T-helper 1 cell treated with Interleukin-12 subunit alpha and Interleukin-12 subunit beta and Interleukin-4 antibody, amounts not matched to agents 30 μg/mL and 1 μg/mL, for 36 hours (primary cell): ENCODE results near the gene CD74.

Source experiments
- H3K27ac Mint-ChIP-seq: one replicate; pipeline ENCODE4 v1.8.0; 2021; ENCODE audit warnings: mild to moderate bottlenecking, mixed read lengths
- H3K27me3 Mint-ChIP-seq: one replicate; pipeline ENCODE4 v1.8.0; 2021; ENCODE audit warnings: low read depth, mixed read lengths
- H3K36me3 Mint-ChIP-seq: one replicate; pipeline ENCODE4 v1.8.0; 2021; ENCODE audit warnings: low read depth, mixed read lengths
- H3K4me1 Mint-ChIP-seq: one replicate; pipeline ENCODE4 v1.8.0; 2021; ENCODE audit warnings: low read depth, mixed read lengths
- H3K4me3 Mint-ChIP-seq: one replicate; pipeline ENCODE4 v1.8.0; 2021; ENCODE audit warnings: mild to moderate bottlenecking, moderate library complexity, mixed read lengths
- H3K9me3 Mint-ChIP-seq: one replicate; pipeline ENCODE4 v1.8.0; 2021; ENCODE audit warnings: mixed read lengths

CD74 gene

DNA sequence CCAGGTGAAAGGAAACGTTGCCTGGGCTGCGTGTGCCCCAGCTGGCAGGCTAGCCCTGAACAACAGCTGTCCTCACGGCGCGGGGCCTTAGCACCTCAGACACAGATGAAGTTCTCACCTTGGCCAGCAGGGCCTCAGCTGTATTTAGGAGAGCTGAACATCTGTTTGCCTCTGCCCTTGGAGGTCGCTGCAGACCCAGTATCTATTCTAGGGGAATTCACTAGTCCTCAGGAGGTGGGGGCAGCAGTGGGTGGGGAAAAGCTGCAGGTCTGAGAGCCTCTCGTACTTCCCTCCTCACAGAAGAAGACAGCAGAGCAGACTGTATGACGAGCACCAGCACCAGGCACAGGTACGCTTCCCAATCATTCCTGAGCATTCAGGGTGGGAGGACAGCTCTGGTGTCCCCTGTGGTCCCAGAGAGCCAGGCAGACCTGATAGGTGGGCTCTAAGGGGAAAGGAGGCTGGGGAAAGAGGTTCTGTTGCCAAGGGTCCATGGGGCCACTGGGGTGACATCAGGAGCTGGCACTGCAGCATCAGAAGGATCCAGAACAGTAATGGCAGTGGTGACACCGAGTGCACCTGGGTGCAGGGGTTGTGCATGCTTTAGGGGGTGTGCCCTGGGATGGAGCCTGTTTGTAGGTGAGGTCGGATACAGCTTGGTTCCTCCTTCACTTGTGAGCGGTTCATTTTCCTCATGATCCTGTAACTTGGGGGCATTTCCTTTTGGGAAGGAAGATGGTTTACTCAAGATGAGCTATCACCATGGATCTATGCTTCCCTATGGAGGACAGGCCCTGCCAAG, 13.8 kb downstream of the CD74 start:
- Mint-ChIP-seq H3K9me3 (no peaks in the 10 kb centered on the region), H3K27ac (no peak overlapping the region), H3K27me3 (no peaks in the 10 kb centered on the region), H3K4me3 (no peak overlapping the region), H3K4me1 (peaks cover 3% of the 10 kb centered on the region), H3K36me3 (peaks cover 47% of the 10 kb centered on the region)

DNA sequence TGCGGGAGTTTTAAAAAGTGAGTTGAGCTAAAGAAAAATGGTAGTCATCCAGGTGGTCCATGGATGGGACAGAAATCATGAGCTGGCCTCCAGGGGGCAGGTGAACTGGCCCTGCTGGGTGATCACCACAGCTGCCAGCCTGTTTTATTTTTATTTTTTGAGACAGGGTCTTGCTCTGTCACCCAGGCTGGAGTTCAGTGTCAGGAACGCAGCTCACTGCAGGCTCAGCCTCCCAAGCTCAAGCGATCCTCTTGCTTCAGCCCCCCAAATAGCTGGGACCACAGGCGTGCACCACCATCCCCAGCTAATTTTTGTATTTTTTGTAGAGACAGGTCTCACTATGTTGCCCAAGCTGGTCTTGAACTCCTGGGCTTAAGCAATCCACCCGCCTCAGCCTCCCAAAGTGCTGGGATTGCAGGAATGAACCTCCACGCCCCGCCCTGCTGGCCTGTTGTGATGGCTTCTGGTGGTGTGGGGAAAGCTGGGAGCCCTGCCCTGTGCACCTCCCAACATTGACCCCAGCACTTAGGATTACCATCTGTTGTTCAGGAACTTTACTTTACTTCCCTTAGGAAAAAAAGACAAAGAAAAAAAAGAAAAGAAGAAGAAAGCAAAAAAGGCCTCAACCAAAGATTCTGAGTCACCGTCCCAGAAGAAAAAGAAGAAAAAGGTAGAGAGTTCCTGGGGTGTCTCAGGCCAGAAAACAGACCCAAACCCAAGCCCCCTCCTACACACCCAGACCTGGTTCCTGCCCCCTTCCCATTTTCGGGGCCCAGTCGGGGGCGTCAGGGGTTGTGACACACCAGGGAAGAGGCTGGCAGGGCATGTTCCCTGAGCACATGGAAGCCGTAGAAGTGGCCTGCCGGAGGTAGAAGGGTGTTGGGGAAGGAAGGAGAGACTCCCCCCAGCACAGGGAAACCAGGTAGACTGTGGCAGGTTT, 14.7 kb downstream of the CD74 start:
- Mint-ChIP-seq H3K36me3 (peaks cover 49% of the 10 kb centered on the region), H3K27me3 (no peaks in the 10 kb centered on the region), H3K4me1 (peaks cover 2% of the 10 kb centered on the region), H3K27ac (no peak overlapping the region), H3K4me3 (no peak overlapping the region), H3K9me3 (no peaks in the 10 kb centered on the region)

DNA sequence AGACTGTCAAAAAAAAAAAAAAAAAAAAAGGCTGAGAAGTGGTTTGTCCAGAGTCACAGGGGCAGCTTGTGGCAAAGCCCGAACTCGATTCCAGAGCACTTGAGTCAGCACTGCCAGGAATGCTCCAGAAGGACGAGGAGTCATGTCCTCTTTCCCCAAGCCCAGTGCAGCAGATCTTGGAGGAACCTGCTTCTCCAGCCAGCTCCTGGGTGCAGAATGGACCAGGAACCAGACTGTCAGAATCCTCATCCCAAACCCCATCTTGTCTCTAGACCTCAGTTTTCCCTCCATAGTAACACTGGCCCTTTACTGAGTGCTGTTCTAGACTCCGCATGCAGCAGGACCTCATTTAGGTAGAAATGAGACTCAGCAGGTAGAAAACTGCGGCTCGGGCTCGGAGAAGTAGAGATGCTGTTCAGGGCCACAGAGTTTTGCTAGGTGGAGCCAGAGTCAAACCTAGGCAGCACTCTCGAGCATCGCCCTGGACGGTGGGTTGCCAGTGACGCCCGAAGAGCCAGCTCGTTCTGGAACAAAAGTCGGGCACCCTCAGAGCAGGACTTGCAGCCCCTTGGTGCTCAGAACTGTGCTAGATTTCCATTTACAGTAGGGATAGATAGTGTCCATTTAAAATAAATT, 15.4 kb downstream of the CD74 start:
- Mint-ChIP-seq H3K9me3 (no peaks in the 10 kb centered on the region), H3K27ac (no peak overlapping the region), H3K4me3 (no peak overlapping the region), H3K36me3 (peaks cover 44% of the 10 kb centered on the region), H3K27me3 (no peaks in the 10 kb centered on the region), H3K4me1 (peaks cover 2% of the 10 kb centered on the region)

DNA sequence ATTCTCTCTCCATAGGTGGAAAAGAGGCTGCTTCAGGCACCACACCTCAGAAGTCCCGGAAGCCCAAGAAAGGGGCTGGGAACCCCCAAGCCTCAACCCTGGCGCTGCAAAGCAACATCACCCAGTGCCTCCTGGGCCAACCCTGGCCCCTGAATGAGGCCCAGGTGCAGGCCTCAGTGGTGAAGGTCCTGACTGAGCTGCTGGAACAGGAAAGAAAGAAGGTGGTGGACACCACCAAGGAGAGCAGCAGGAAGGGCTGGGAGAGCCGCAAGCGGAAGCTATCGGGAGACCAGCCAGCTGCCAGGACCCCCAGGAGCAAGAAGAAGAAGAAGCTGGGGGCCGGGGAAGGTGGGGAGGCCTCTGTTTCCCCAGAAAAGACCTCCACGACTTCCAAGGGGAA, 16.4 kb downstream of the CD74 start:
- Mint-ChIP-seq H3K9me3 (no peaks in the 10 kb centered on the region), H3K36me3 (peaks cover 41% of the 10 kb centered on the region), H3K4me1 (no peaks in the 10 kb centered on the region), H3K4me3 (no peak overlapping the region), H3K27ac (no peak overlapping the region), H3K27me3 (no peaks in the 10 kb centered on the region)

DNA sequence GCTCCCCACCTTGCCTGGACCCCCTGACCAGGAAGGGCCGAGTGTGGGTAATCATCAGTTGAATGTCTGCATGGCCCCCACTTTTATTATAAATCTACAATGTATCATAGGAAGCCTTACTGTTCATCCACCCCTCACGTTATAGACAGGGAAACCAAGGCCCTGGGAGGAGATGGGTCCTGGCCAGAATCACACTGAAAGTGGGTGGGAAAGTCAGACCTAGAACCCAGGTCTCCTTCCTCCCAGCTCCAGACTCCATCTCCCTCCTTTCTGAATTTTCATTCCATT, 17.1 kb downstream of the CD74 start:
- Mint-ChIP-seq H3K4me3 (no peak overlapping the region), H3K36me3 (peaks cover 41% of the 10 kb centered on the region), H3K4me1 (no peaks in the 10 kb centered on the region), H3K9me3 (no peaks in the 10 kb centered on the region), H3K27me3 (no peaks in the 10 kb centered on the region), H3K27ac (no peak overlapping the region)

DNA sequence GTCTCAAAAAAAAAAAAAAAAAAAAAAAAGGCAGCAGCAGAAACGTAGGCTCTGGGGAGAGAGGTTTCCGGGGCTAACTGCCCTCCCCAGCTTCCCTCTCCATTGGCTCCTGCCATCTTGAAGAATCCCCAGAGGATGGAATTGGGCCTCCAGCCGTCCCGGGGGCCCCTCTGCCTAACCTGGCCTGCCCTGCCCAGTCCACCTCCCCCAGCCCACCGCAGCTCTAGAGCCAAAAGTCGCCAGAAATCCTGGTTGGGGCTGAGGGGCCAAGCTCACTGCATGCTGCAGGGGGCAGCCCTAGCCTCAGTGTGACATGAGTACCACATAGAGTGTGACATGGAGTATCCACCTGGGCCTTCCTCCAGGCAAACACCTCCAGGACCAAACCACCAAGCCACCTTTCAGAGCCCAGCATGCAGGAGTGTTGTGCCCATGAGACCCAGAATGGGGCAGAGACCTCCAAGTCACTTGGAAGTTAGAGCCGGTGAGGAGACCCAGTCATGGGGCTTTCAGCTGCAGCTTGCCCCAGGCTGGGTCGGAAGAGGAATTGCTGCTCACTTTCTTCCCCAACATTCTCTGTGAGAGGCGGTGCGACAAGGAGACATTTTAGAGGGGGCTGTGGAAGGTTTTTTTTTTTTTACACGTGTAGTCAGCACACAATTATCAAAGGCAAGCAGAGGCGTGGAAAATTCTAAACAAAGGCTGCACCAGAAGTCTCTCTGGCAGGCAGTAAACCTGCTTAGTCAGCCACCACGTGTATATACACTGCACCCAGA, 17.6 kb downstream of the CD74 start:
- Mint-ChIP-seq H3K4me1 (no peaks in the 10 kb centered on the region), H3K9me3 (no peaks in the 10 kb centered on the region), H3K36me3 (peaks cover 36% of the 10 kb centered on the region), H3K27ac (no peak overlapping the region), H3K27me3 (no peaks in the 10 kb centered on the region), H3K4me3 (no peak overlapping the region)

DNA sequence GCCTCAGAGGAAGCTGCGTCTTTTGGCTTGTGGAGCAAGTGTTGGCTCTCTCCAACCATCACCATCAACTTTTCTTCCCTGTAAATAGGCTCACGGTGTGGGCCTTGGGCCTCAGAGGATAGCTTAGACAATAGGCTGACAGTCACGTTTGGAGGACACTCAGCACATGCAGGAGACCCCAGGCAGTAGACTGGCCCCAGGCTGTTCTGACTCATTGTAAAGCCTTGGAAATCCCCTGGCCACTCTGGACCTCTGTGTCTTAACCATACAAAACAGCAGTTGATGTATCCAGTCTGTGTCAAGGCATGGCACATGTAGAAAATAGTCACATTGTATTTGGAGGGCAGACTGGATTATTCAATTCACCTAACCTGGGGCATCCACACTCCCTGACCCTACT, 18.6 kb downstream of the CD74 start:
- no peak overlapping the region for H3K4me3 Mint-ChIP-seq
- peaks cover 33% of the 10 kb centered on the region for H3K36me3 Mint-ChIP-seq
- no peaks in the 10 kb centered on the region for H3K9me3 Mint-ChIP-seq
- no peaks in the 10 kb centered on the region for H3K4me1 Mint-ChIP-seq
- H3K27me3 Mint-ChIP-seq, result no peaks in the 10 kb centered on the region
- no peak overlapping the region for H3K27ac Mint-ChIP-seq

DNA sequence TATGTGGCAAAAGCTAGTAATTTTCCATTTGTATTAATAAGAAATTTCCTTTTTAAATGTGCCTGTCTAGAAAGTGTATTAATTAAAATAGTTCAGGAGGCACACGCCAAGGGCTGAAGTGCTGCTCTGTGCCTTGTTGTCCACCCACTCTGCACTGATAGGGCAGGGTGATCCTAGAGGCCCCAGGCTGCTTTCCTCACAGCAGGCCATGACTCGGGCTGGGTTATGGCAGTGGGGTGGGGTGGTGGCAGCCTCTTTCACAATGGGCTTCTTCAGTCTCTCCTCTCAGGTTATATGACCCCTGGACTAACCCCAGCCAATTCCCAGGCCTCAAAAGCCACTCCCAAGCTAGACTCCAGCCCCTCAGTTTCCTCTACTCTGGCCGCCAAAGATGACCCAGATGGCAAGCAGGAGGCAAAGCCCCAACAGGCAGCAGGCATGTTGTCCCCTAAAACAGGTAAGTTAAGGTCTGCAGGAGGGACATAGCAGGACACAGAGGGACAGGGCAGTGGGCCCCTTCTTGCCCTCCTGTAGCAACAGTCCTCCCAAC, 19.5 kb downstream of the CD74 start:
- H3K27me3 Mint-ChIP-seq, result no peaks in the 10 kb centered on the region
- H3K4me1 Mint-ChIP-seq, result no peaks in the 10 kb centered on the region
- H3K27ac Mint-ChIP-seq, result no peak overlapping the region
- H3K9me3 Mint-ChIP-seq, result no peaks in the 10 kb centered on the region
- peaks cover 27% of the 10 kb centered on the region for H3K36me3 Mint-ChIP-seq
- no peak overlapping the region for H3K4me3 Mint-ChIP-seq

DNA sequence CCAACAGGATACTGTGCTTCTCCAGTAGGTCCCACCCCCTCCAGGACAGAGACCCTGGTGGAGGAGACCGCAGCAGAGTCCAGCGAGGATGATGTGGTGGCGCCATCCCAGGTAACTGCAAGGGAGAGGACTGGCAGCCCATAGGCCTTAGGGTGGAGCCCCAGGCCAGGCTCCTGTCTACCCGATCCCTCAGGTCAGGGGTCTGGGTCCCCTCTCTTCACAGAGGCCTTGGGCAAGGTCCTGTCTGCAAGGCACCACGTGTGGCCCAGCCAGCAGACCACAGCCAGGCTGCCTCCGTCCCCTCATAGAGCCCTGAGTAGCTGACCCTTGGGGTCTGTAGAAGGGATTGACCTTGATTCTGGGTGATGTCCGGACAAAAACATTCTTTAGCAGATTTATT, 20.0 kb downstream of the CD74 start:
- Mint-ChIP-seq H3K4me1 (no peaks in the 10 kb centered on the region), H3K36me3 (peaks cover 25% of the 10 kb centered on the region), H3K27me3 (no peaks in the 10 kb centered on the region), H3K9me3 (no peaks in the 10 kb centered on the region), H3K27ac (no peak overlapping the region), H3K4me3 (no peak overlapping the region)

DNA sequence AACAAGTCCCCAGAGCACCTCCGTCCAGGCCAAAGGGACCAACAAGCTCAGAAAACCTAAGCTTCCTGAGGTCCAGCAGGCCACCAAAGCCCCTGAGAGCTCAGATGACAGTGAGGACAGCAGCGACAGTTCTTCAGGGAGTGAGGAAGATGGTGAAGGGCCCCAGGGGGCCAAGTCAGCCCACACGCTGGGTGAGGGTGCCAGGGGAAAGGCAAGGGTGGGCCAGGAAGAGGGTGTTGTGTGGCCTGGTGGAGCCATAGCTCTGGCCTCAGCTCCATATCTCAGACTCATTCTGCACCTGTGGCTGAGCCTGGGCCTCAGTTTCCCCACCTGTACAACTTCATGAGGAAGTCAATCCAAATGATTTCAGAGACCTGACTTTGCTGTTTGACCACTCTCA, 20.7 kb downstream of the CD74 start:
- no peaks in the 10 kb centered on the region for H3K4me1 Mint-ChIP-seq
- no peaks in the 10 kb centered on the region for H3K9me3 Mint-ChIP-seq
- peaks cover 24% of the 10 kb centered on the region for H3K36me3 Mint-ChIP-seq
- no peak overlapping the region for H3K27ac Mint-ChIP-seq
- H3K4me3 Mint-ChIP-seq, result no peak overlapping the region
- no peaks in the 10 kb centered on the region for H3K27me3 Mint-ChIP-seq

DNA sequence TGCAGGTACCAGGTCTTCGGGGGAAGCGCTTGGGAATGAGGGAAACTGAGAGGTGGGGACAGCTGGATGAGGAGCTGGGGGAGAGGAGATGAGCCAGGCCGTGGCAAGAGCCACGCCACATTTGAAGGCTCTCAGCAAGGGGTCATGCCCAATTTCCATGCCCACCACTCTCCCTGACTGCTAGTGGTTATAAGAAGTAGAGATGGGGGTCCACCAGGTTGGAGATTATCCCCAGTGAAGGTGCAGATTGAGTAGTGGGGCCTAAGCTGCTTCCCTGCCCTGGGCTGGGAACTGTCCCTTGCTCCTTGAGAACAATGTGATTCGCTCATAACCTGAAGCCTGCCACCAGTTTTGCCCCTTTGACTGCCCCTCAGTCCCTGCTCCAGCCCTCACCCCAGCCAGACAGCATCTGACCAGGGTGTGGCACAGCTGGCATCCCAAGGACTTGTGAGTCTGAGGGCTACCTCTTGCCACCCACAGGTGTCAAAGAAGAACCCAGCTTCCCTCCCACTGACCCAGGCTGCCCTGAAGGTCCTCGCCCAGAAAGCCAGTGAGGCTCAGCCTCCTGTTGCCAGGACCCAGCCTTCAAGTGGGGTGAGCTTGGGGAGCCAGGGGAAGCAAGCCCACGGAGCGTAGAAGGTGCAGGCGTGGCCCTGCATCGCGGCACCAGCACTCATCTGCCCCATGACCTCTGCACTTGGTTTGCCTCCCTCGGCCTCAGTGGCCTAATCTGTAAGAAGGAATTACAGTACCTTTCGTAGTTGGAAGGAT, 21.5 kb downstream of the CD74 start:
- Mint-ChIP-seq H3K36me3 (peaks cover 20% of the 10 kb centered on the region), H3K4me1 (no peaks in the 10 kb centered on the region), H3K27ac (no peak overlapping the region), H3K9me3 (no peaks in the 10 kb centered on the region), H3K27me3 (no peaks in the 10 kb centered on the region), H3K4me3 (no peak overlapping the region)

DNA sequence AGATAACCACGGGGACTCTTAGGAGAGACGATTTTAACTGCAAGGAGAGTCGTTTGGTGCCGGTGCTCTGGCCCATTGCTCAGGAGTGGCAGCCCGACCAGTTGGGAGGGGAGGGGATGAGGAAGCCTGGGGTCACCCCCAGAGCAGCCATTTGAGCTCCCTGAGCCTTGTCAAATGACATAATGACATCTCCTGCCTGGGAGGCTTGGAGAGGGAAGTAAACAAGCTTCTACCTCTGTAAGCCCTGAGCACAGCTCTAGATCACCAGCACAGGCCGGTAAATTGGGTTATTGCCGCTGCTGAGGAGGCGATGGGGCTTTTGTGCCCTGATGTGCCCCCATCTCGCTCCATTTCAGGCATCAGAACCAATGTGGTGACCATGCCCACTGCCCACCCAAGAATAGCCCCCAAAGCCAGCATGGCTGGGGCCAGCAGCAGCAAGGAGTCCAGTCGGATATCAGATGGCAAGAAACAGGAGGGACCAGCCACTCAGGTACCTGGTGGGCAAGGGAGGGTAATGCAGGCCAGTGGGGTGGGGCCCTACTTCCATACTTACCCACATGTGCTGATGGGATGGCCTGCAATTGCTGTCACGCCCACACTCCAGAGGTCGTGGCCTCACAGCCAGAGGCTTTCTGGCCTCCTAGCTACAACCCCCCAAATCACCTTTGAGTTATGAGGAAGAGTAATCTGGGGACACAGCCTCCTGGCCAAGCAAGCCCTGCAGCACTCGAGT, 23.0 kb downstream of the CD74 start:
- Mint-ChIP-seq H3K27ac (no peak overlapping the region), H3K4me3 (no peak overlapping the region), H3K9me3 (no peaks in the 10 kb centered on the region), H3K4me1 (no peaks in the 10 kb centered on the region), H3K27me3 (no peaks in the 10 kb centered on the region), H3K36me3 (peaks cover 14% of the 10 kb centered on the region)
